IMR-90 (cell line): Measurements from ENCODE around the gene PAM16. TPM values are rescaled to one million over a fixed set of nuclear protein-coding genes. Genes with fewer than 3 reads are reported as not detected.

Experiments used
- ATAC-seq: fragments of 200-7000 bp; cut with Tn5 transposase; 2 replicates; pipeline ENCODE4 v1.9.1; 2020; ENCODE audit warnings: low read depth, mild to moderate bottlenecking, moderate library complexity
- BruUV-seq: library from RNA; stranded (reverse); fragments of 400-500 nt; replicated peaks from 2 replicates; lab custom pipeline; 2021; lab: Mats Ljungman, UMichigan
- CTCF ChIA-PET: fragments of 300-600 bp; formaldehyde crosslinking; extraction: SDS; loops from one replicate; lab custom pipeline; 2021; ENCODE audit warnings: antibody characterized with exemption; lab: Yijun Ruan, JAX
- POLR2A ChIA-PET: fragments of 300-600 bp; sonication (Branson Sonifier 250); formaldehyde crosslinking; loops from one replicate; lab custom pipeline; 2022; ENCODE audit warnings: antibody characterized with exemption; ENCODE audit not compliant: unreplicated experiment; lab: Charles Lee
- DNase-seq: peaks from one replicate; pipeline ENCODE4 v3.0.0; 2013
- H2AFZ ChIP-seq: replicated peaks from 2 replicates; pipeline ENCODE3; 2013; ENCODE audit warnings: low read length, mild to moderate bottlenecking; ENCODE audit not compliant: poor library complexity
- H2AK5ac ChIP-seq: 2 replicates; pipeline ENCODE4 v1.6.1; 2013; ENCODE audit warnings: low read depth, low read length, inconsistent platforms
- H2AK9ac ChIP-seq: replicated peaks from 2 replicates; pipeline ENCODE3; 2013; ENCODE audit warnings: mild to moderate bottlenecking, low read depth, low read length, moderate library complexity; ENCODE audit not compliant: poor library complexity
- H2BK120ac ChIP-seq: 2 replicates; pipeline ENCODE4 v1.6.1; 2013; ENCODE audit warnings: low read depth, low read length, inconsistent platforms
- H2BK15ac ChIP-seq: 3 replicates; pipeline ENCODE4 v1.6.1; 2013; ENCODE audit warnings: low read depth, low read length, inconsistent platforms
- H2BK20ac ChIP-seq: 2 replicates; pipeline ENCODE4 v1.6.1; 2013; ENCODE audit warnings: low read depth, mild to moderate bottlenecking, inconsistent platforms, low read length, moderate library complexity
- H2BK5ac ChIP-seq: 2 replicates; pipeline ENCODE4 v1.6.1; 2013; ENCODE audit warnings: mild to moderate bottlenecking, low read depth, low read length, inconsistent platforms; ENCODE audit not compliant: poor library complexity, severe bottlenecking
- H3K14ac ChIP-seq: replicated peaks from 2 replicates; pipeline ENCODE4 v1.6.1; 2013; ENCODE audit warnings: low read depth, low read length, inconsistent platforms
- H3K18ac ChIP-seq: 2 replicates; pipeline ENCODE4 v1.6.1; 2013; ENCODE audit warnings: low read depth, low read length, control low read depth
- H3K23ac ChIP-seq: 2 replicates; pipeline ENCODE4 v1.6.1; 2013; ENCODE audit warnings: low read depth, low read length, inconsistent platforms
- H3K27ac ChIP-seq: 2 replicates; pipeline ENCODE4 v1.5.1; 2013; ENCODE audit warnings: mild to moderate bottlenecking, control low read depth, low read length; ENCODE audit not compliant: insufficient read depth
- H3K27me3 ChIP-seq: 2 replicates; pipeline ENCODE4 v1.6.1; 2013; ENCODE audit warnings: low read length; ENCODE audit not compliant: control insufficient read depth, insufficient read depth
- H3K36me3 ChIP-seq: 2 replicates; pipeline ENCODE4 v1.6.1; 2013; ENCODE audit warnings: low read length, mixed read lengths; ENCODE audit not compliant: control insufficient read depth, insufficient read depth
- H3K4ac ChIP-seq: 2 replicates; pipeline ENCODE4 v1.6.1; 2013; ENCODE audit warnings: low read depth, low read length, inconsistent platforms
- H3K4me1 ChIP-seq: 2 replicates; pipeline ENCODE4 v1.6.1; 2013; ENCODE audit warnings: low read length, mixed read lengths; ENCODE audit not compliant: control insufficient read depth, insufficient read depth
- H3K4me2 ChIP-seq: 2 replicates; pipeline ENCODE4 v1.6.1; 2013; ENCODE audit warnings: low read depth, mild to moderate bottlenecking, control low read depth, low read length, moderate library complexity
- H3K4me3 ChIP-seq: 2 replicates; pipeline ENCODE4 v1.5.1; 2013; ENCODE audit warnings: low read depth, mild to moderate bottlenecking, control low read depth, low read length, moderate library complexity; ENCODE audit not compliant: insufficient read depth
- H3K56ac ChIP-seq: 2 replicates; pipeline ENCODE4 v1.6.1; 2013; ENCODE audit warnings: low read length, inconsistent platforms; ENCODE audit not compliant: insufficient read depth; ENCODE audit errors: extremely low read depth
- H3K79me1 ChIP-seq, 2 experiments: 2 replicates each; pipeline ENCODE4 v1.6.1; 2013; ENCODE audit warnings: low read length in 2 of 2, inconsistent platforms in 1 of 2, low read depth in 1 of 2
- H3K9ac ChIP-seq: 2 replicates; pipeline ENCODE4 v1.6.1; 2013; ENCODE audit warnings: low read depth, low read length, control low read depth
- H3K9me1 ChIP-seq: 2 replicates; pipeline ENCODE4 v1.6.1; 2013; ENCODE audit warnings: low read length, inconsistent platforms; ENCODE audit not compliant: insufficient read depth
- H3K9me3 ChIP-seq: 2 replicates; pipeline ENCODE4 v1.6.1; 2013; ENCODE audit warnings: low read length; ENCODE audit not compliant: control insufficient read depth, insufficient read depth
- H4K20me1 ChIP-seq: 2 replicates; pipeline ENCODE4 v1.6.1; 2013; ENCODE audit warnings: low read length, inconsistent platforms; ENCODE audit not compliant: insufficient read depth
- H4K5ac ChIP-seq: 2 replicates; pipeline ENCODE4 v1.6.1; 2013; ENCODE audit warnings: mild to moderate bottlenecking, low read depth, low read length, control low read depth
- H4K8ac ChIP-seq, 2 experiments: 2 replicates each; pipeline ENCODE4 v1.6.1; 2013; ENCODE audit warnings: low read depth in 2 of 2, low read length in 2 of 2, control low read depth in 1 of 2, inconsistent platforms in 1 of 2
- H4K91ac ChIP-seq: 2 replicates; pipeline ENCODE4 v1.6.1; 2013; ENCODE audit warnings: low read depth, low read length, inconsistent platforms; ENCODE audit not compliant: insufficient read depth
- BHLHE40 ChIP-seq: fragments of 150-350 bp; IDR thresholded peaks from 2 replicates; pipeline ENCODE4 v1.6.1; 2016; ENCODE audit warnings: mild to moderate bottlenecking, low read depth, low read length
- CEBPB ChIP-seq: IDR thresholded peaks from 2 replicates; pipeline ENCODE4 v1.6.1; 2012; ENCODE audit warnings: low read depth, low read length, improper control_type of control experiment
- CTCF ChIP-seq: conservative IDR thresholded peaks from 2 replicates; pipeline ENCODE4 v1.5.1; 2012; ENCODE audit warnings: mild to moderate bottlenecking, low read depth, low read length, improper control_type of control experiment
- FOS ChIP-seq: fragments of 150-350 bp; IDR thresholded peaks from 2 replicates; pipeline ENCODE4 v1.6.1; 2016; ENCODE audit warnings: low read depth, low read length
- MAZ ChIP-seq: IDR thresholded peaks from 2 replicates; pipeline ENCODE4 v1.6.1; 2012; ENCODE audit warnings: low read depth, mild to moderate bottlenecking, low read length, improper control_type of control experiment, moderate library complexity, borderline replicate concordance
- MXI1 ChIP-seq: IDR thresholded peaks from 2 replicates; pipeline ENCODE4 v1.6.1; 2012; ENCODE audit warnings: low read depth, mild to moderate bottlenecking, low read length, moderate library complexity, borderline replicate concordance
- POLR2A ChIP-seq: IDR thresholded peaks from 2 replicates; pipeline ENCODE4 v1.6.1; 2012; ENCODE audit warnings: mild to moderate bottlenecking, low read depth, low read length
- SMC3 ChIP-seq: fragments of 150-350 bp; IDR thresholded peaks from 2 replicates; pipeline ENCODE4 v1.6.1; 2016; ENCODE audit warnings: low read depth, mild to moderate bottlenecking, antibody characterized with exemption, low read length, moderate library complexity
- WGBS, 2 experiments: methylation state at CpG; one replicate each; pipeline versions ENCODE4 v1.1.5 to v1.1.7; 2013; ENCODE audit warnings: missing lambda C conversion rate in 2 of 2; ENCODE audit not compliant: insufficient read length in 1 of 2; ENCODE audit errors: extremely low coverage in 2 of 2; 5-methylcytosine and 5-hydroxymethylcytosine counted together
- dilution Hi-C: fragments of 300-500 bp; cut with HindIII; formaldehyde crosslinking; loops from one replicate; pipeline ENCODE4 v1.14.3; 2018; ENCODE audit warnings: low sequenced_read_pairs; ENCODE audit not compliant: unreplicated experiment
- in situ Hi-C: fragments of 300-500 bp; cut with MboI; formaldehyde crosslinking; loops from 3 replicates; pipeline ENCODE4 v1.14.3; 2019; ENCODE audit warnings: low sequenced_read_pairs, inconsistent platforms, mixed read lengths
- intact Hi-C: fragments of 100-400 bp; cut with micrococcal nuclease; formaldehyde crosslinking; loops from 2 replicates; pipeline ENCODE4 v1.10.0; 2022
- polyA plus RNA-seq, 3 experiments: library from polyadenylated mRNA; depleted of rRNA; stranded (reverse); fragments of >200 nt; gene quantifications; 2 replicates each; pipeline ENCODE4 v1.2.3, GENCODE V29; 2012; ENCODE audit warnings: low replicate concordance in 1 of 3
- total RNA-seq: library from RNA; depleted of rRNA; stranded (reverse); fragments of >200 nt; gene quantifications from 2 replicates; pipeline ENCODE4 v1.2.3, GENCODE V29; 2012

PAM16 gene
- total and polyA plus RNA-seq, 2 of the 4 experiments (the other 2 are of a cell fraction): 17.9 to 48.4 TPM

- Histone ChIP-seq H2BK5ac (peak overlapping the region; percentile 94), H3K4me3 (peak overlapping the region; percentile 87), H2AK9ac (peak overlapping the region; percentile 83), H3K9ac (peak overlapping the region; percentile 89), H4K91ac (peak overlapping the region; percentile 96), H2AFZ (peak overlapping the region; percentile 64), H3K27me3 (no peaks in the 10 kb centered on the region), H3K14ac (peak overlapping the region; percentile 98), H3K23ac (peak overlapping the region; percentile 96), H2BK15ac (peak overlapping the region; percentile 34; the same call in 1 of the 3 replicates), H3K4me1 (peaks cover 51% of the 10 kb centered on the region), H3K9me3 (no peaks in the 10 kb centered on the region), H3K9me1 (peaks cover 25% of the 10 kb centered on the region), H3K4ac (peak overlapping the region; percentile 96), H3K18ac (peak overlapping the region; percentile 91), H3K27ac (peak overlapping the region; percentile 99), H4K20me1 (peaks cover 63% of the 10 kb centered on the region), H3K4me2 (peak overlapping the region; percentile 97), H3K79me1 (peaks cover 4 to 69% of the 10 kb centered on the region in 2 experiments; a peak in 3 of 4 replicates), H3K36me3 (peaks cover 15% of the 10 kb centered on the region; the same call in 1 of the 2 replicates), H3K56ac (peak overlapping the region; percentile 76), H2AK5ac (peak overlapping the region; percentile 99), H4K5ac (peak overlapping the region; percentile 65), H4K8ac (peak overlapping the region in 1 of 2 experiments; percentile 89; a peak in 3 of 4 replicates), H2BK20ac (peak overlapping the region; percentile 39), H2BK120ac (peak overlapping the region; percentile 92)
- DNase-seq (peak; percentile 79), ATAC-seq (peak; percentile 2)
- TF ChIP-seq POLR2A (no peak; the same call in 1 of the 2 replicates), BHLHE40 (no peak), CTCF (no peak), MXI1 (0 out of 2 replicates have a peak, but pooled peaks have one; percentile 6), CEBPB (peak; percentile 56), MAZ (no peak; the same call in 1 of the 2 replicates), FOS (no peak), SMC3 (no peak)
- BruUV-seq: no TSS peak
- dilution Hi-C loops: no loop called here
- intact Hi-C loops: no loop called here
- in situ Hi-C loops: no loop called here
- ChIA-PET POLR2A (no interaction called here), CTCF (no interaction called here)
- 0% methylated on average over 2 of the region's 10 CpGs; no CpG with 5 or more reads in 1 of the 2 experiments for WGBS, 2 experiments
Observed at GRCh38 chr16:4372578-4373355, 21.6 kb upstream of the PAM16 start.
